ENCODE results near the gene GABRB1.

The GABRB1 gene

GRCh38 chr4:47415719-47416118 lies 384.4 kb downstream of the GABRB1 start:
- Histone ChIP-seq H3K4me1 (ENCODE audit: insufficient read depth, low read length, poor library complexity, severe bottlenecking) (no peaks in the 10 kb centered on the region), H3K9ac (ENCODE audit: low read depth, low read length, poor library complexity, severe bottlenecking) (no peak overlapping the region), H3K9me2 (replicated peaks; ENCODE audit: low read depth, low read length) (no peaks in the 10 kb centered on the region), H3F3A (ENCODE audit: low read depth) (no peaks in the 10 kb centered on the region), H3K9me3 (ENCODE audit: insufficient read depth, low read depth, low read length) (no peaks in the 10 kb centered on the region), H4K20me1 (ENCODE audit: insufficient read depth, low read length, poor library complexity, severe bottlenecking) (no peaks in the 10 kb centered on the region), H3K4me2 (ENCODE audit: low read depth, low read length, poor library complexity, severe bottlenecking) (no peak overlapping the region), H3K36me3 (ENCODE audit: insufficient read depth, low read length) (no peaks in the 10 kb centered on the region), H2AFZ (ENCODE audit: low read length) (no peak overlapping the region), H3K4me3 (ENCODE audit: low read length, poor library complexity, severe bottlenecking) (no peak overlapping the region), H3K27me3 (ENCODE audit: insufficient read depth, low read length, poor library complexity, severe bottlenecking) (no peaks in the 10 kb centered on the region), H3K79me2 (ENCODE audit: insufficient read depth, low read length) (no peaks in the 10 kb centered on the region)
- TF ChIP-seq CTCF (conservative IDR thresholded peaks at IDR 0.05; ENCODE audit: low read length) (no peak), EZH2phosphoT487 (IDR thresholded peaks at IDR 0.05; ENCODE audit: borderline replicate concordance) (no peak)

GRCh38 chr4:47418147-47418546 lies 386.8 kb downstream of the GABRB1 start:
- TF ChIP-seq CTCF (conservative IDR thresholded peaks at IDR 0.05; ENCODE audit: low read length) (no peak), EZH2phosphoT487 (IDR thresholded peaks at IDR 0.05; ENCODE audit: borderline replicate concordance) (no peak)
- Histone ChIP-seq H4K20me1 (ENCODE audit: insufficient read depth, low read length, poor library complexity, severe bottlenecking) (no peaks in the 10 kb centered on the region), H3F3A (ENCODE audit: low read depth) (no peaks in the 10 kb centered on the region)

GRCh38 chr4:47419296-47419695 lies 387.9 kb downstream of the GABRB1 start:
- Histone ChIP-seq H3K36me3 (ENCODE audit: insufficient read depth, low read length) (no peaks in the 10 kb centered on the region), H4K20me1 (ENCODE audit: insufficient read depth, low read length, poor library complexity, severe bottlenecking) (no peaks in the 10 kb centered on the region), H3K27me3 (ENCODE audit: insufficient read depth, low read length, poor library complexity, severe bottlenecking) (no peaks in the 10 kb centered on the region), H3K9me2 (replicated peaks; ENCODE audit: low read depth, low read length) (no peaks in the 10 kb centered on the region), H3K79me2 (ENCODE audit: insufficient read depth, low read length) (no peaks in the 10 kb centered on the region), H3K4me1 (ENCODE audit: insufficient read depth, low read length, poor library complexity, severe bottlenecking) (no peaks in the 10 kb centered on the region), H3K9me3 (ENCODE audit: insufficient read depth, low read depth, low read length) (no peaks in the 10 kb centered on the region), H3K4me2 (ENCODE audit: low read depth, low read length, poor library complexity, severe bottlenecking) (no peak overlapping the region), H3K9ac (ENCODE audit: low read depth, low read length, poor library complexity, severe bottlenecking) (no peak overlapping the region), H3F3A (ENCODE audit: low read depth) (no peaks in the 10 kb centered on the region), H2AFZ (ENCODE audit: low read length) (0 out of 2 replicates have a peak overlapping the region, but pooled peaks have one; percentile 19), H3K4me3 (ENCODE audit: low read length, poor library complexity, severe bottlenecking) (no peak overlapping the region)
- TF ChIP-seq CTCF (conservative IDR thresholded peaks at IDR 0.05; ENCODE audit: low read length) = no peak
- no peak for TF ChIP-seq EZH2phosphoT487 (IDR thresholded peaks at IDR 0.05; ENCODE audit: borderline replicate concordance)

More at GRCh38 chr4:47418147-47418546, 386.8 kb downstream of the GABRB1 start:
- Histone ChIP-seq H3K4me1 (ENCODE audit: insufficient read depth, low read length, poor library complexity, severe bottlenecking) (no peaks in the 10 kb centered on the region), H3K27me3 (ENCODE audit: insufficient read depth, low read length, poor library complexity, severe bottlenecking) (no peaks in the 10 kb centered on the region), H3K4me3 (ENCODE audit: low read length, poor library complexity, severe bottlenecking) (no peak overlapping the region), H3K9me2 (replicated peaks; ENCODE audit: low read depth, low read length) (no peaks in the 10 kb centered on the region), H3K9me3 (ENCODE audit: insufficient read depth, low read depth, low read length) (no peaks in the 10 kb centered on the region), H3K4me2 (ENCODE audit: low read depth, low read length, poor library complexity, severe bottlenecking) (no peak overlapping the region), H3K79me2 (ENCODE audit: insufficient read depth, low read length) (no peaks in the 10 kb centered on the region), H3K9ac (ENCODE audit: low read depth, low read length, poor library complexity, severe bottlenecking) (no peak overlapping the region), H2AFZ (ENCODE audit: low read length) (no peak overlapping the region), H3K36me3 (ENCODE audit: insufficient read depth, low read length) (no peaks in the 10 kb centered on the region)

All from Loucy (cell line).